Measurements from ENCODE around the gene OR12D3. TPM values are rescaled to one million over a fixed set of nuclear protein-coding genes. Genes with fewer than 3 reads are reported as not detected.

Gene OR12D3
- total and polyA plus RNA-seq, 10 of the 15 experiments (the other 5 are each of a cell fraction or from before 2014, with no cell fraction given) = not detected

- DNase-seq (ENCODE audit: low read depth, low spot score) = no peak
- Histone ChIP-seq H3K27me3 (replicated peaks in 1 of 2; ENCODE audit: control insufficient read depth in 2 of 2, insufficient read depth in 2 of 2, low read length in 1 of 2) (no peaks in the 10 kb centered on the region), H2AFZ (ENCODE audit: control insufficient read depth, low read depth, low read length) (no peak overlapping the region), H3K79me2 (ENCODE audit: control insufficient read depth, insufficient read depth, low read length) (no peaks in the 10 kb centered on the region), H3K4me2 (ENCODE audit: control insufficient read depth, insufficient read depth) (no peak overlapping the region), H3K9ac (ENCODE audit: control insufficient read depth, insufficient read depth, low read length) (no peak overlapping the region), H3K4me3 (no peak overlapping the region), H3K36me3 (ENCODE audit: control insufficient read depth in 2 of 2, insufficient read depth in 2 of 2, low read length in 1 of 2) (no peaks in the 10 kb centered on the region), H3K9me3 (replicated peaks; ENCODE audit: control insufficient read depth, insufficient read depth, low read length) (no peaks in the 10 kb centered on the region), H3K27ac (ENCODE audit: control insufficient read depth, insufficient read depth) (no peak overlapping the region), H3K4me1 (ENCODE audit: control insufficient read depth, insufficient read depth, low read length) (no peaks in the 10 kb centered on the region), H4K20me1 (ENCODE audit: control insufficient read depth, insufficient read depth) (no peaks in the 10 kb centered on the region)
- ChIA-PET SMC1A (ENCODE audit: uncharacterized antibody, unreplicated experiment) (interaction anchor here (1.1 to 3.4 kb wide), 3 partner anchors 50 to 212 kb away, joined by 3 to 20 read pairs (median 6); no protein-coding TSS in a partner anchor), POLR2A (no interaction called here), CTCF (interaction anchor here (1.1 to 3.2 kb wide), 6 partner anchors 17 to 277 kb away, joined by 3 to 30 read pairs (median 6); no protein-coding TSS in a partner anchor), RAD21 (ENCODE audit: unreplicated experiment) (interaction anchor here (1.0 to 2.6 kb wide), 3 partner anchors 8 to 278 kb away, joined by 3 to 19 read pairs (median 9); no protein-coding TSS in a partner anchor)
- intact Hi-C loops (cut with micrococcal nuclease; ENCODE audit: unreplicated experiment) = loop anchor here (1.0 kb wide), 1 partner anchor 213 kb away; no protein-coding TSS in a partner anchor
- FAIRE-seq = no peak
- in situ Hi-C loops (cut with MboI) = no loop called here
- no peak for TF ChIP-seq FOS (IDR thresholded peaks at IDR 0.05; ENCODE audit: borderline replicate concordance, extremely low read depth, insufficient read length)
- no peak for TF ChIP-seq GATAD2B (conservative IDR thresholded peaks at IDR 0.05; ENCODE audit: low read depth)
- TF ChIP-seq CTCF (IDR thresholded peaks at IDR 0.05 in 2 of 3, conservative IDR thresholded peaks at IDR 0.05 in 1 of 3; ENCODE audit: control insufficient read depth in 2 of 3, extremely low read depth in 1 of 3, insufficient read depth in 1 of 3, low read depth in 3 of 3, low read length in 3 of 3) = peak in 1 of 3 experiments; percentile 16; a peak in 1 of 6 replicates
- no peak for TF ChIP-seq HCFC1 (IDR thresholded peaks at IDR 0.05; ENCODE audit: low read length)
- no peak for TF ChIP-seq YY1 (IDR thresholded peaks at IDR 0.05; ENCODE audit: low read depth, low read length)
- no peak for TF ChIP-seq CHD2 (IDR thresholded peaks at IDR 0.05; ENCODE audit: borderline replicate concordance, low read depth, low read length)
- no peak for TF ChIP-seq PBX3 (IDR thresholded peaks at IDR 0.05; ENCODE audit: insufficient replicate concordance, low read depth, low read length)
- TF ChIP-seq RFX5 (IDR thresholded peaks at IDR 0.05; ENCODE audit: low read depth, low read length) = no peak
- TF ChIP-seq RELB (IDR thresholded peaks at IDR 0.05; ENCODE audit: low read depth) = no peak
- TF ChIP-seq SMC3 (IDR thresholded peaks at IDR 0.05; ENCODE audit: borderline replicate concordance, low read length) = peak; percentile 41; the same call in 1 of the 2 replicates
- TF ChIP-seq ZBTB11 (CRISPR knock-in tag; IDR thresholded peaks at IDR 0.05) = no peak
- no peak for TF ChIP-seq HDAC6 (IDR thresholded peaks at IDR 0.05; ENCODE audit: unreplicated experiment)
- no peak for TF ChIP-seq TBL1XR1 (IDR thresholded peaks at IDR 0.05; ENCODE audit: low read depth, low read length)
- no peak for TF ChIP-seq POU2F2 (IDR thresholded peaks at IDR 0.05; ENCODE audit: borderline replicate concordance, low read depth, low read length)
- no peak for TF ChIP-seq SMAD5 (IDR thresholded peaks at IDR 0.05; ENCODE audit: low read depth)
- peak; percentile 59 for TF ChIP-seq RAD21 (IDR thresholded peaks at IDR 0.05; ENCODE audit: insufficient read depth, low read depth, low read length)
- no peak for ATAC-seq
- no TSS peak for BruUV-seq (replicated peaks)
Observed at GRCh38 chr6:29376003-29376402, 912 bp upstream of the OR12D3 start.
